HG03521 (cell line): ENCODE results near the gene OLFML2B.

Experiments used
- ATAC-seq: cut with Tn5 transposase; IDR thresholded peaks from one replicate; pipeline ENCODE4 v1.9.1; 2021; ENCODE audit warnings: mild to moderate bottlenecking, moderate library complexity; ENCODE audit not compliant: unreplicated experiment

The OLFML2B gene

DNA sequence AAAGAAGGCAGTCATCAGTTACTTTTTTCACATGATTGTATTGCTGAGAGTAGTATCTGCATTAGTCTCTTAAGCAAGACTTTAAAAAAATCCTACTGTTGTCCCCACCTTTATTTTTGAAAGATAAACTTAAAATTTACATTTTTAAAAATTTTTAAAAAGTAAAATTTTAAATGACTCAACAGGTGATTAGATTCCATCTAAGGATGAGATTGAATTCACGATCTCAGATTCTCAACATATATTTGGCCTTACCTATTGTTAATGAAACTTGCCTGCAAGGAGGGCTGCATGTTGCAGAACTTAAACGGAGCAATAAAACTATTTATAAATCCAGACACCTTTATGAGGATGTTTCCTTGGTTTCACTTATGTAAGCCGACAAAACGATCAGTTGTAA lies 75.2 kb downstream of the OLFML2B start:
- ATAC-seq: no peak

DNA sequence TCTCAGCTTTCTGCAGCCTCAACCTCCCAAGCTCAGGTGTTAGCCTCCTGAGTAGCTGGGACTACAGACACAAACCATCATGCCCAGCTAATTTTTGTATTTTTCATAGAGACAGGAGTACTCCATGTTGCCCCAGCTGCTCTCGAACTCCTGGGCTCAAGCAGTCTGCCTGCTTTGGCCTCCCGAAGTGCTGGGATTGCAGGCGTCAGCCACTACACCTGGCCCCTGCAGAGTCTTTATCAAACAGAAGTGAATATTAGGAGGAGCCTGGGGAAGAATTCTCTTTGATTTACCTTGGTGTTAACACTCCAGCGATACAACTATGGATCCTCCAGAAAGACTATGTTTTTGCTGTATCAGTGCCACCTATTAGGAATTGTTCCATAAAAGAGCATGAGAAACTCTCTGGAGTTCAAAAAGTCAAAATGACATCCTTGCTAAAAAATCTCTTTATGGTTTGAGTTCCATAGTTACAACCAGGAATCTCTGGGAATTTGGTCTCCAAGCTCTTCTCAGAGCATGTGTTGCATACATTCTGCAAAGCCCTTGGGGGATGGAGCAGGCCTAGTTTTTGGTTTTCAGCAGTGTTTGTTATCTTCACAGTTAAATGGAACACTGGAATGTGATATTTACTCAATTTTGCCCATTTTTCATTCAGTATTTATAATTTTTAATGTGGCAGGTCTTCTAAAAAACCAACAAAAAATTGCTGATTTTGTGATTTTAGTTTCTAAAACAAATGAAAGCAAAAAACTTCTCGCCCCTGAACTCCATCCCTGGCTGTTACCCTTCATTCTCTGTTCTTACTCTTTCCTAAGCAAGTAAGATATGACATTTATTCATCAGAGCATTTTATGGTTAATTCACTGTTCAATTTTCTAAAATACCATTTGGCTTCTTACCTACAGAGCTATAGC lies 77.3 kb downstream of the OLFML2B start:
- ATAC-seq: no peak

DNA sequence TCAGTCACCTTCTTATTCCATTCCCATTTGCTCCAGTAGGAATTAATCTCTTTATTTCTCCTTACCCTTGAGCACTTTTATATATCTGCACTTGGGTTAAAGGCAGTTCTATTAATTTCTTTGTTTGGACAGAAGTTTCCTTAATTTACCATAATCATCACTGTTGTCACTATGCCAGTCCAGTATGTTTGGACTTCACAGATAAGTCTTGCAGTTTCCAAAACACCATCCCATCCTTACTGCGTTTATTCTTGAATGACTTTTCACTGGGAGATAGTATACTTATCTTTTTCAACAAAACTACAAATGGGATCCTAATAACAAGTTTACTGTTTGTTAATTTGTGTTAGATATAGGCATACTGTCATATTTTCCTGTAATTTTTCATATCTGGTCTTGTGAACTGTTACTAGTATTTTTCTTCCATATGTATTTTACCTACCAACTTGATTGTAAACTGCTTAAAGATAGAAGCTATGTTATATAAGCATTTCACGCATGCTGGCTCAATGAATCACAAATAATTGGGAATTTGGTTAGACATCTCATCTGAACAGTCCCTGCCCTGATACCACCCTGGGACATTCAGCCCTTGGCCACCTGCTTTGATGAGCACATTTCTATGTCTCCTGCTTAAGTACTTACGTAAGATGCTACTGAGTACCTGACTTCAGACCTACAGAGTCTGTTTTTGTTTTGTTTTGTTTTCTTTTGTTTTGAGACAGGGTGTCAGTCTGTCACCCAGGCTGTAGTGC lies 78.2 kb downstream of the OLFML2B start:
- no peak for ATAC-seq

DNA sequence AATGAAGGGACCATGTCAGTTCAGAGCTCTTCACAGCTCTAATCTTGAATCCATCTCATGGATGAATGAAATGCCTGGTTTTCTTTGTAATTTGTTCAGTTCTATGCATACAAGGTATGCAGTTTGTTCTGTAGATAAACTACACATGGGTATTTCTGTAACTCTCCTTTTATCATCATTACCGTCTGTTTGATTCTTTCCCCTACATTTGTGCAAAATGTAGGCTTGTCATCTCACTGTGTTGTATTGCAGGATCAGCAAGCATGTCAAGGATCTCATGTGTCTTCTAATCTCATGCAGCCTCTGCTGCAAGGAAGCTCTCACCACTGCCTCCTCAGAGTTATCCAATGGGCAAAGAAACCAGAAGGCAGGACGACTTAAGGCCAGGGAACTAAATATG lies 79.3 kb downstream of the OLFML2B start:
- ATAC-seq: no peak

DNA sequence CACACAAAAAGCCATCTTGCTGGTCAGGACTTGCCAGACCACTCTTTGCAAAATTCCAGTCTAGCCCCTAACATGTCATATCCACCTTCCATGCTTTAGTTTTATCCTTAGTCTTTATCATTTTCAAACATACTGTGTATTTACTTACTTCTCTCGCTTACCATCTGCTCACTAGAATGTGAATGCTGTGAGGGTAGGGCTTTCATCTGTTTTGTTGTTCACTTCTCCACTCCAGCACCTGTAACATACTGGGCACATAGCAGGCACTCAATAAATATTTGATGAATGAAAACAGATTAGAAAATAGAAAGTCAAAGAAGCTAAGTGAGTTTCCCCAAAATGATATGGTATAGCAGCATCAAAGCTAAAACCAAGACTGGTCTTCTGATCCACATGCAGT lies 79.9 kb downstream of the OLFML2B start:
- no peak for ATAC-seq

DNA sequence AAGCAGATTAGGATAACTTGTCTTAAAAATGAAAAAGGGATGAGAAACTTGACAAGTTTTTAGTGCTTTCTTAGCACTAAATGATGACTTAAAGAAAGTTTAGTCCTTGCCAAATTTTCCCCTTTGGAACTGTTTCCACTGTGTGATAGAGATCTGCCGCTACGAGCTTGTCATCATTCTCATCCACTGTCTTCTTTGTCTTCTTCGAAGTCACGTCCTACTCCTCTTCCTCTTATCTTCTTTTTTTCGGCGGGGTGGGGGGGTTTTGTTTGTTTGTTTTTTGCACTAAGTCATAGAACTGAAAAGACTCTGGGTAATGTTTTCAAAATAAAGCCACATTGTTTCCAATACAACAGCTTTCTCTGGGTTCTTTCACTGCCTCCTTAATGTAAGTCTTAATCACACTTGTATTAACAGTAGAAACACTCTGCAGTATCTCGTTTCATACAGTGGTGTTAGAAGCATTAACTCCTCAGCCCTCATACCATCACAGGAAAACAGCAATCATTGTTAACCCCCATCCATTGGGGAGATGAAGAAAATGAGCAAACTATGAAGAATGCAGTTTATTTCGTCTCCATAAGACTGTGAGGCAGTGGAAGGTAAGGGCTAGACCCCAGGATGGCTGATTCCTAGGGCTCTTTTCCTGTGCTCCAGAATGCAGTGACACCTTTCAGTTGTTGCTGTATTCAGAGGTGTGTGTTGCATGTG lies 81.8 kb downstream of the OLFML2B start:
- ATAC-seq: no peak

DNA sequence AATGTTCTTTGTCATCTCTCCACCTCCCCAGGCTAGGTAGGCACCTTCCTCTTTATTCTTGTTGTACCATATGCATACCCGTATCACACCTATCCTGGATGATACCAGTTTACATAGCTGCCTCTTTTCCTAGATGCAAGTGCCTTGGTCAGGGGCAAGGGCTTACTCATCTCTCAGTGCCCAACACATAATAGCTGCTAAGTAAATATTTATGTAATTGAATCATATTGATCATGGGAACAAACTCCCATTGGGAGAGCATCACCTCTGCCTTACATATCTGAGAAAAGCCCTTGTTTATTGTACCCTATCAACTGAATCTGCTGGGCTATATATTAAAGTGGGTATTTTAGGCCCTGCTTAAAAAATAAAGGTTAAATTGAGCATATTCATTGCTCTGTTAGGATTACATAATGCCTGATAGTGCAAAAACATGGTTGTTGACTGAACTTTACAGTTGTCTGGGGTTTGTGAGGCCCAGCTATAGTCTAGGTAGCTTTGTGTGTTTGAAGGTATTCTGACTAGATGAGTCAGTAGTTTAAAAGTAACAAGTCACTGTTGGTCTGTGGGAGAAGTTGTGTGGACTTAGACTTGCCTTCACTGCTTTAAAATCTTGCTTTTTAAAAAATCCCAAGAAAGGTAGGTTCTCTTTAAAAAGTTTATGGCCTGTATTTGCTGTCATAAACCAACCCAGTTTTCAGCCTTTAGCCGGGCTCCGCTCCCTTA lies 82.6 kb downstream of the OLFML2B start:
- no peak for ATAC-seq

DNA sequence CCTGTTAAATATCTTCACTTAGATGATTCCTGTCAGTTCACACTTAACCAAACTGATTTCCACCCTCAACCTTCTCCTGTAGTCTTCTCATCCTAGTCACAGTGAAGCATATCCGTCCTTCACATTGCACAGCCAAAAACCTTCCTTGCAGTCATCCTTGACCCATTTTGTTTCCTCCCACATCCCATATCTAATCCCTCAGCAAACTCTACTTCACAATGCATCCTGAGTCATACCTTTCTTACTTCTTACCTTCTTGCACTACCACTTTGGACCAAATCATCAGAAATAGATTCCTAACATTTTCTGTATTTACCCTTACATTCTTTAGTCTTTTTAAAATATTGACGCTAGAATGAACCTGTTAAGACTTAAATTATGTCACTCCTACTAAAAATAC lies 86.9 kb downstream of the OLFML2B start:
- no peak for ATAC-seq

DNA sequence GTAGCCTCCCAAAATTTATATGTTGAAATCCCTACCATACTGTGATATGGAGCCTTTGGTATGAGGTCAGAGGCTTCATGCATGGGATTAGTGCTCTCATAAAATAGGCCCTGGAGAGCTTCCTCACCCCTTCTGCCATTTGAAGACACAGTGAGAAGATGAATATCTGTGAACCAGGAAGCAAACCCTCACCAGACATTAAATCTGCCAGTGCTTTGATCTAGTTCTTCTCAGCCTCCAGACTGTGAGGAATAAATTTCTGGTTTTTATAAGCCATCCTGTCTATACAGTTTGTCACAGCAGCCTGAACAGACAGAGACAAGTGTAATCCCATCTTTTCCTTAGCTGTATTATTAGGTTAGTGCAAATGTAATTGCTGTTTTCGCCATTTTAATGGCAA lies 88.4 kb downstream of the OLFML2B start:
- ATAC-seq: no peak

DNA sequence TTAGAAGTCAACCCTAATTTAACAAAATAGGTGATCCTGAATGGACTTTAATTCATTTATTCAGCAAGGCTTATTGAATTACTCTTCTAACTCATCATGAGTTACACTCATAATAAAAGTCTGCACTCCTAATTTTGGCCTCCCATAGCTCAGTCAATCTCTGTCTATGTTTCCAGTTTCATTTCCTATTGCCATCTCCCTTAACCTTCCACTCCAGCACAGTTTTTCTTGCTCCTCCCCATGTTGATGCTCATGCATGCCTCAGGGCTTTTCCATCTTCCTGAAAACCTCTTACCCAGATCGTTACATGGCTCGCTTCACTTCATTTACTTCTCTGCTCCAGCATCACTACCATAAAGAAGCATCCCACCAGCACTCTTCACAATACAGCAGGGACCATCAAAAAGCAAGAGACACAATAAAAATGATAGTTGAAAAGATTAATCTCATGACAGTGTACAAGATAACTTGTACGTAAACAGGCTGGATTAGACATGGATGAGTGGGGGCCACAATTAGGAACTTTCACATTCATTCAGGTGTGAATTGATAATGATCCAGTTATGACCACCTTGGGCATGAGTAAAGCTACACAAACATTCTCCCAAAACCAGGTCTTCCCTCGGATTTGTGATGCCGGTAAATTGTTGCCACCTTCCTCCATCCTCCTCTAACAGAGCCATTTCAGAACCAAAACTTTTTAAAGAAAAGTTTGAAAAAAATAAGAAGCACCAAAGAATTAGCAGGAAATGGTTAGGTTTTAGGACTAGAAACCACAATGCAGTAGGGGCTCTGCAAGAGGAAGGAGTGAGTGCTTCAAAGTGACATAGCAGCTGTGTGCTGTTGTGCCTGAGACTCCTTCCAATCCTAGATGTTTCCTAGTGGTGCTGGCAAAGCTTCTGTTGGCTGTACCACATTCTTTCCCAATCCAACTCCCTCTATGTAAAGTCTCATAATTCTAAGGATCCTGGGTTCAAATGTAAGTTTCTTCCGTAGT lies 89.8 kb downstream of the OLFML2B start:
- no peak for ATAC-seq
